ENCODE results near the gene BRD2.

Gene BRD2

DNA sequence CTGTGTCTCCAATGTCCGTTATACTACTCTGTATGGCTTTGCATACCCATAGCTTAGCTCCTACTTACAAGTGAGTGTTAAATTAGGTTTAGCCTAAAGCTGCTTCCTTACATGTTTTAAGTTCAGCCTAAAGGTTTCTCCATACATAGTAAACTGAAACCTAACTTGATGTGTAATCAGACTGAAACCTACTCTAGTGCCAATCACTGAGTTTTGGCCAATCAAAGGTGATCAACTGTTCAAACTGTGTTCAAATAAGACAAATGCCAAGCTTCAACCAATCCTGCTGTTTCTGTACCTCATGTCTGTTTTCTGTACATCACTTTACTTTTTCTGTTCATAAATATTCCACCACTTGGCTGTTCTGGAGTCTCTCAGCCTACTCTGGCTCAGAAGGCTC lies 21.0 kb downstream of the BRD2 start:
- TF ChIP-seq, protein P1, sequence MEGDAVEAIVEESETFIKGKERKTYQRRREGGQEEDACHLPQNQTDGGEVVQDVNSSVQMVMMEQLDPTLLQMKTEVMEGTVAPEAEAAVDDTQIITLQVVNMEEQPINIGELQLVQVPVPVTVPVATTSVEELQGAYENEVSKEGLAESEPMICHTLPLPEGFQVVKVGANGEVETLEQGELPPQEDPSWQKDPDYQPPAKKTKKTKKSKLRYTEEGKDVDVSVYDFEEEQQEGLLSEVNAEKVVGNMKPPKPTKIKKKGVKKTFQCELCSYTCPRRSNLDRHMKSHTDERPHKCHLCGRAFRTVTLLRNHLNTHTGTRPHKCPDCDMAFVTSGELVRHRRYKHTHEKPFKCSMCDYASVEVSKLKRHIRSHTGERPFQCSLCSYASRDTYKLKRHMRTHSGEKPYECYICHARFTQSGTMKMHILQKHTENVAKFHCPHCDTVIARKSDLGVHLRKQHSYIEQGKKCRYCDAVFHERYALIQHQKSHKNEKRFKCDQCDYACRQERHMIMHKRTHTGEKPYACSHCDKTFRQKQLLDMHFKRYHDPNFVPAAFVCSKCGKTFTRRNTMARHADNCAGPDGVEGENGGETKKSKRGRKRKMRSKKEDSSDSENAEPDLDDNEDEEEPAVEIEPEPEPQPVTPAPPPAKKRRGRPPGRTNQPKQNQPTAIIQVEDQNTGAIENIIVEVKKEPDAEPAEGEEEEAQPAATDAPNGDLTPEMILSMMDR (IDR thresholded peaks at IDR 0.05; ENCODE audit: low read depth, low read length), result no peak
- no peak for DNase-seq
- Histone ChIP-seq H3K9me3 (ENCODE audit: severe bottlenecking) (no peaks in the 10 kb centered on the region), H3K27me3 (ENCODE audit: insufficient read depth, low read depth, severe bottlenecking) (no peaks in the 10 kb centered on the region), H3K36me3 (no peaks in the 10 kb centered on the region), H3K27ac (no peak overlapping the region), H3K4me3 (ENCODE audit: low read depth, low read length) (no peak overlapping the region)

DNA sequence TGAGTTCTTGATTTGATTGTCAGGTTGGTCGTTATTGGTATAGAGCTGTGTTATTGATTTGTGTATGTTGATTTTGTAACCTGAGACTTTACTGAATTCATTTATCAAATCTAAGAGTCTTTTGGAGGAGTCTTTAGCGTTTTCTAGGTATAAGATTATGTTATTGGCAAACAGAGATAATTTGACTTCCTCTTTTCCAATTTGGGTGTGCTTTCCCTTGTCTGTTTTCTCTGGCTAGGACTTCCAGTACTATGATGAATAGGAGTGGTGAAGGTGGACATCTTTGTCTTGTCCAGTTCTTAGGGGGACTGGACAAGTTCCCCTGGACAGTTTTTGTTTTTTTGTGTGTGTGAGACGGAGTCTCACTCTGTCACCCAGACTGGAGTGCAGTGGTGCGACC lies 23.6 kb downstream of the BRD2 start:
- no peaks in the 10 kb centered on the region for H3K27me3 ChIP-seq (ENCODE audit: insufficient read depth, low read depth, severe bottlenecking)

GRCh38 chr6:32993363-32993973 lies 25.1 kb downstream of the BRD2 start:
- Histone ChIP-seq H3K36me3 (no peaks in the 10 kb centered on the region), H3K9me3 (ENCODE audit: severe bottlenecking) (no peaks in the 10 kb centered on the region), H3K27me3 (ENCODE audit: insufficient read depth, low read depth, severe bottlenecking) (no peaks in the 10 kb centered on the region), H3K27ac (no peak overlapping the region), H3K4me3 (ENCODE audit: low read depth, low read length) (no peak overlapping the region)
- TF ChIP-seq, protein P1 (IDR thresholded peaks at IDR 0.05; ENCODE audit: low read depth, low read length), result no peak
- DNase-seq, result no peak

More for the DNA sequence above, 23.6 kb downstream of the BRD2 start:
- Histone ChIP-seq H3K36me3 (no peaks in the 10 kb centered on the region), H3K4me3 (ENCODE audit: low read depth, low read length) (no peak overlapping the region), H3K9me3 (ENCODE audit: severe bottlenecking) (no peaks in the 10 kb centered on the region), H3K27ac (no peak overlapping the region)
- no peak for DNase-seq
- TF ChIP-seq, protein P1 (IDR thresholded peaks at IDR 0.05; ENCODE audit: low read depth, low read length), result no peak

- TF ChIP-seq, protein P1 (IDR thresholded peaks at IDR 0.05; ENCODE audit: low read depth, low read length), result no peak
- no peak for DNase-seq
- no peaks in the 10 kb centered on the region for H3K9me3 ChIP-seq (ENCODE audit: severe bottlenecking)
- no peak overlapping the region for H3K27ac ChIP-seq
- no peaks in the 10 kb centered on the region for H3K27me3 ChIP-seq (ENCODE audit: insufficient read depth, low read depth, severe bottlenecking)
- H3K4me3 ChIP-seq (ENCODE audit: low read depth, low read length), result no peak overlapping the region
- no peaks in the 10 kb centered on the region for H3K36me3 ChIP-seq
Measured at GRCh38 chr6:32995448-32995847, 27.1 kb downstream of the BRD2 start.

DNA sequence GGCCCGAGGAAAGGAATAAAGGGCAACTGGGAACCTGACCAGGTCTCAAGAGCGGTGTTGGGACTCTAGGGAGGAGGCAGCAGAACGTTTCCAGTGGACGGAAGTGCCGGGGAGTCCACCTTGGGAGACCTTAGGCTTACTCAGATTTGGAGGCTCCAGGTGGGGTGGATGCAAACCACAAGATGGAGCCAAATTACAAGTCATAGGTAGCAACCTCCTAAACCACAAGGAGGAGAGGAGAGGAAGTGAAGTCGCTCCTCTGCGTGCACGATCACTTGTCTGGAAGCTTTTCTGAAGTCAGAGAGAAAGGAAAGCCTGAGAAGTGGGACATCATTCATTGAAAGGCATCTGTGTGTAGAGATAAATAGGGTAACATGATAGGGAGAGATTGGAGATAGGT lies 31.7 kb downstream of the BRD2 start:
- Histone ChIP-seq H3K9me3 (ENCODE audit: severe bottlenecking) (no peaks in the 10 kb centered on the region), H3K36me3 (no peaks in the 10 kb centered on the region), H3K27me3 (ENCODE audit: insufficient read depth, low read depth, severe bottlenecking) (no peaks in the 10 kb centered on the region), H3K27ac (no peak overlapping the region), H3K4me3 (ENCODE audit: low read depth, low read length) (no peak overlapping the region)
- TF ChIP-seq, protein P1 (IDR thresholded peaks at IDR 0.05; ENCODE audit: low read depth, low read length), result peak; percentile 91
- peak; percentile 81 for DNase-seq

DNA sequence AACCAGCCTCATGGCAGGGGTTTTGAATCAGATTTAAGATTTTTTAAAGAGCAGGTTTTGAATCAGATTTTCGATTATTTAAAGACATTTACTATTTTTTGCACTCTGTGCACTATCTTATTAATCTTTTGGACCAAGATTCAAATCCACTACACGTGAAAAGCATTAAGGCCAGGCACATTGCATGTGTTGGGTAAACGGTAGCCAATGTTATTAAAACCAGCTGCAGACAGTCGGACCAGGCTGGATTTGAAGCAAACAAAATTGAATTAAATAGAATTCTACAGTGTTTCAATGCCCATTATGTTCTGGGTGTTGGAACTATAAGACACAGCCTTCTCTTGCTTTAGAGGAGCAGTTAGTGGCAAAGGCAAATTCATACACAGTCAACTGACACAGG lies 33.3 kb downstream of the BRD2 start:
- no peak overlapping the region for H3K27ac ChIP-seq
- no peaks in the 10 kb centered on the region for H3K36me3 ChIP-seq
- no peak for DNase-seq
- no peaks in the 10 kb centered on the region for H3K27me3 ChIP-seq (ENCODE audit: insufficient read depth, low read depth, severe bottlenecking)
- H3K4me3 ChIP-seq (ENCODE audit: low read depth, low read length), result no peak overlapping the region
- TF ChIP-seq, protein P1 (IDR thresholded peaks at IDR 0.05; ENCODE audit: low read depth, low read length), result no peak
- H3K9me3 ChIP-seq (ENCODE audit: severe bottlenecking), result no peaks in the 10 kb centered on the region

Measured in WERI-Rb-1 (cell line).